OCI-LY3 (cell line): ENCODE measurements around the gene TDRD9.

Source experiments
- EZH2phosphoT487 ChIP-seq: fragments of 200-600 bp; shearing (Covaris generic); IDR thresholded peaks from 2 replicates; pipeline ENCODE4 v1.6.1; 2018; ENCODE audit warnings: antibody characterized with exemption, mixed run types, low read depth
- TF ChIP-seq, protein P1 (sequence below): fragments of 200-600, 300-600 bp; sonication (generic); IDR thresholded peaks from 2 replicates; pipeline ENCODE4 v1.5.1; 2014; ENCODE audit warnings: antibody characterized with exemption, low read length, low read depth

DNA sequence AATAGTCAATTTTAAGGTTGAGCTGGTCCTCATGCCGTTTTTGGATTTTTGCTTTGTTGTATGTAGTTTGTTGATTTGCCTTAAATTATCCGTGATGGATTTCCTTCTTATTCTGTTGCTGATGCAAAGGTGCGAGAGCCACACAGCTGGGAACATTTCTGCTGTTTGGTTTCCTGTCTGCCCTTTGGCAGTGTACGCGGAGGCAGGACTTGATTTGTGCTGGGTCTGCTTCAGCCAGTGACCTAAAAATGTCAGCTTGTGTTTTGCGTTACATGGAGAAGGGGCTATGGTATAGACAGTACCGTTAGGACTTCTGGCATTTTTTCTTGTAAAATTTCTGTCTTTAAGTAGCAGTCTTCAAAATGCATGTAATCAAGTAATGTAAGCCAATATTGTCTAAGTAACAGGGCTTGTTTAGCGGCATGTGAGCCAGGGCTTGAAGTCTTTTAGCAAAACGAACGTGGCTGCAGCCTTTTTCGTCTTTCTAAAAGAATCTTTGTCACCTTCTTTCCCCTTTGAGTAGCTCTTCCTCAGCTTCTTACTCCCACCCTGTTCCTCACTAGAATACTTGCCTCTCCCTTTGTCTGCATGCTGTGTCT, 32.3 kb downstream of the TDRD9 start:
- TF ChIP-seq, protein P1, sequence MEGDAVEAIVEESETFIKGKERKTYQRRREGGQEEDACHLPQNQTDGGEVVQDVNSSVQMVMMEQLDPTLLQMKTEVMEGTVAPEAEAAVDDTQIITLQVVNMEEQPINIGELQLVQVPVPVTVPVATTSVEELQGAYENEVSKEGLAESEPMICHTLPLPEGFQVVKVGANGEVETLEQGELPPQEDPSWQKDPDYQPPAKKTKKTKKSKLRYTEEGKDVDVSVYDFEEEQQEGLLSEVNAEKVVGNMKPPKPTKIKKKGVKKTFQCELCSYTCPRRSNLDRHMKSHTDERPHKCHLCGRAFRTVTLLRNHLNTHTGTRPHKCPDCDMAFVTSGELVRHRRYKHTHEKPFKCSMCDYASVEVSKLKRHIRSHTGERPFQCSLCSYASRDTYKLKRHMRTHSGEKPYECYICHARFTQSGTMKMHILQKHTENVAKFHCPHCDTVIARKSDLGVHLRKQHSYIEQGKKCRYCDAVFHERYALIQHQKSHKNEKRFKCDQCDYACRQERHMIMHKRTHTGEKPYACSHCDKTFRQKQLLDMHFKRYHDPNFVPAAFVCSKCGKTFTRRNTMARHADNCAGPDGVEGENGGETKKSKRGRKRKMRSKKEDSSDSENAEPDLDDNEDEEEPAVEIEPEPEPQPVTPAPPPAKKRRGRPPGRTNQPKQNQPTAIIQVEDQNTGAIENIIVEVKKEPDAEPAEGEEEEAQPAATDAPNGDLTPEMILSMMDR: no peak
- no peak for TF ChIP-seq EZH2phosphoT487
